OCI-LY1 (cell line): ENCODE results near the gene EBF3.

Experiments
- H2AFZ ChIP-seq: fragments of 200-600 bp; sonication (generic), shearing (Covaris generic); 2 replicates; pipeline ENCODE4 v1.6.0; 2014; ENCODE audit warnings: antibody characterized with exemption, mild to moderate bottlenecking, low read length
- H3F3A ChIP-seq: fragments of 200-600 bp; sonication (generic), shearing (Covaris generic); 2 replicates; pipeline ENCODE4 v1.6.0; 2014; ENCODE audit warnings: mild to moderate bottlenecking, antibody characterized with exemption, low read length, moderate library complexity; ENCODE audit not compliant: insufficient read depth
- H3K27ac ChIP-seq: fragments of 200-600 bp; sonication (generic); 2 replicates; pipeline ENCODE4 v1.5.1; 2014; ENCODE audit warnings: low read length, mixed run types, mild to moderate bottlenecking, low read depth; ENCODE audit not compliant: poor library complexity, severe bottlenecking
- H3K27me3 ChIP-seq: fragments of 200-600 bp; sonication (generic); 2 replicates; pipeline ENCODE4 v1.6.0; 2014; ENCODE audit warnings: antibody characterized with exemption, mild to moderate bottlenecking, low read length, moderate library complexity; ENCODE audit not compliant: insufficient read depth
- H3K36me3 ChIP-seq: fragments of 200-600 bp; sonication (generic); 2 replicates; pipeline ENCODE4 v1.6.1; 2014; ENCODE audit warnings: mild to moderate bottlenecking, antibody characterized with exemption, low read length, moderate library complexity, mixed read lengths; ENCODE audit not compliant: insufficient read depth
- H3K4me1 ChIP-seq: fragments of 200-600 bp; sonication (generic); 2 replicates; pipeline ENCODE4 v1.5.1; 2014; ENCODE audit warnings: mild to moderate bottlenecking, low read length, moderate library complexity; ENCODE audit not compliant: insufficient read depth, severe bottlenecking
- H3K4me2 ChIP-seq: fragments of 200-600 bp; sonication (generic), shearing (Covaris generic); 2 replicates; pipeline ENCODE4 v1.6.1; 2014; ENCODE audit warnings: low read length
- H3K4me3 ChIP-seq: fragments of 200-600 bp; sonication (generic); 2 replicates; pipeline ENCODE4 v1.5.1; 2014; ENCODE audit warnings: low read length, low read depth, mild to moderate bottlenecking, mixed read lengths; ENCODE audit not compliant: poor library complexity, severe bottlenecking
- H3K79me2 ChIP-seq: fragments of 200-600 bp; shearing (Covaris generic); 2 replicates; pipeline ENCODE4 v1.6.1; 2016; ENCODE audit warnings: mixed run types, low read length, mixed read lengths; ENCODE audit not compliant: insufficient read depth
- H3K9ac ChIP-seq: fragments of 200-600 bp; sonication (generic), shearing (Covaris generic); 2 replicates; pipeline ENCODE4 v1.6.1; 2014; ENCODE audit warnings: mild to moderate bottlenecking, low read length, mixed read lengths
- H3K9me2 ChIP-seq: fragments of 200-600 bp; sonication (generic), shearing (Covaris generic); 2 replicates; pipeline ENCODE4 v1.6.1; 2014; ENCODE audit warnings: low read depth, mild to moderate bottlenecking, low read length, mixed read lengths
- H3K9me3 ChIP-seq: fragments of 200-600 bp; shearing (Covaris generic); 2 replicates; pipeline ENCODE4 v1.6.1; 2014; ENCODE audit warnings: low read length, mixed read lengths
- H4K20me1 ChIP-seq: fragments of 200-600 bp; sonication (generic), shearing (Covaris generic); 2 replicates; pipeline ENCODE4 v1.6.0; 2016; ENCODE audit warnings: mild to moderate bottlenecking, low read length; ENCODE audit not compliant: insufficient read depth
- CTCF ChIP-seq: fragments of 200-600 bp; sonication (generic), shearing (Covaris generic); IDR thresholded peaks from 2 replicates; pipeline ENCODE4 v1.5.1; 2017; ENCODE audit warnings: mild to moderate bottlenecking, antibody characterized with exemption, low read length, moderate library complexity, mixed read lengths
- EZH2 ChIP-seq: fragments of 200-600 bp; sonication (generic), shearing (Covaris generic); IDR thresholded peaks from 2 replicates; pipeline ENCODE4 v1.8.0; 2017; ENCODE audit warnings: borderline replicate concordance, mixed run types, mild to moderate bottlenecking, antibody characterized with exemption, low read length, moderate library complexity, mixed read lengths

Gene EBF3

GRCh38 chr10:129792141-129792540, 171.9 kb downstream of the EBF3 start:
- H4K20me1 ChIP-seq = no peaks in the 10 kb centered on the region
- H3K9me2 ChIP-seq = no peaks in the 10 kb centered on the region
- no peak overlapping the region for H3K27ac ChIP-seq
- no peaks in the 10 kb centered on the region for H3K79me2 ChIP-seq
- H3K27me3 ChIP-seq = no peaks in the 10 kb centered on the region
- H3K4me1 ChIP-seq = peaks cover 4% of the 10 kb centered on the region
- H3K9ac ChIP-seq = no peak overlapping the region
- no peak overlapping the region for H3K4me3 ChIP-seq
- H3K36me3 ChIP-seq = no peaks in the 10 kb centered on the region
- TF ChIP-seq EZH2 (no peak), CTCF (no peak)
- no peak overlapping the region for H2AFZ ChIP-seq
- H3K9me3 ChIP-seq = no peaks in the 10 kb centered on the region
- H3F3A ChIP-seq = no peaks in the 10 kb centered on the region
- no peak overlapping the region for H3K4me2 ChIP-seq

GRCh38 chr10:129790715-129791446, 173.2 kb downstream of the EBF3 start:
- H4K20me1 ChIP-seq = no peaks in the 10 kb centered on the region
- H3K36me3 ChIP-seq = no peaks in the 10 kb centered on the region
- peaks cover under 1% of the 10 kb centered on the region for H3K4me1 ChIP-seq
- H3K9me3 ChIP-seq = no peaks in the 10 kb centered on the region
- no peak overlapping the region for H3K4me3 ChIP-seq
- no peak overlapping the region for H2AFZ ChIP-seq
- no peak overlapping the region for H3K9ac ChIP-seq
- no peaks in the 10 kb centered on the region for H3K9me2 ChIP-seq
- H3F3A ChIP-seq = no peaks in the 10 kb centered on the region
- H3K4me2 ChIP-seq = no peak overlapping the region
- H3K79me2 ChIP-seq = no peaks in the 10 kb centered on the region
- no peak for TF ChIP-seq CTCF
- TF ChIP-seq EZH2 = no peak
- no peak overlapping the region for H3K27ac ChIP-seq
- H3K27me3 ChIP-seq = no peaks in the 10 kb centered on the region

- no peaks in the 10 kb centered on the region for H3K79me2 ChIP-seq
- H3F3A ChIP-seq = no peaks in the 10 kb centered on the region
- H3K4me2 ChIP-seq = no peak overlapping the region
- H4K20me1 ChIP-seq = no peaks in the 10 kb centered on the region
- H2AFZ ChIP-seq = no peak overlapping the region
- no peaks in the 10 kb centered on the region for H3K4me1 ChIP-seq
- H3K4me3 ChIP-seq = no peak overlapping the region
- H3K9me3 ChIP-seq = no peaks in the 10 kb centered on the region
- H3K27me3 ChIP-seq = no peaks in the 10 kb centered on the region
- TF ChIP-seq EZH2 (no peak), CTCF (no peak)
- no peak overlapping the region for H3K9ac ChIP-seq
- no peak overlapping the region for H3K27ac ChIP-seq
- H3K9me2 ChIP-seq = no peaks in the 10 kb centered on the region
- no peaks in the 10 kb centered on the region for H3K36me3 ChIP-seq
Measured at GRCh38 chr10:129788215-129788614, 175.9 kb downstream of the EBF3 start.
